Muscle layer of colon (tissue), 2 donors: ENCODE data around the gene DOK6.

ENCODE experiments used
- H3K27ac ChIP-seq: one replicate; pipeline ENCODE4 v1.7.0; 2013; ENCODE audit warnings: low read depth, mild to moderate bottlenecking, low read length, moderate library complexity
- H3K27me3 ChIP-seq, 2 donors: one replicate each; pipeline ENCODE4 v1.7.0; 2013; ENCODE audit warnings: low read length in 2 of 2, mild to moderate bottlenecking in 2 of 2; ENCODE audit not compliant: insufficient read depth in 2 of 2, control insufficient read depth in 1 of 2
- H3K36me3 ChIP-seq: one replicate; pipeline ENCODE4 v1.7.0; 2013; ENCODE audit warnings: mild to moderate bottlenecking, low read length; ENCODE audit not compliant: insufficient read depth
- H3K4me1 ChIP-seq: one replicate; pipeline ENCODE4 v1.7.0; 2013; ENCODE audit warnings: mild to moderate bottlenecking, low read length; ENCODE audit not compliant: insufficient read depth
- H3K4me3 ChIP-seq, 2 donors: one replicate each; pipeline ENCODE4 v1.7.0; 2013; ENCODE audit warnings: low read length in 2 of 2, low read depth in 1 of 2, mild to moderate bottlenecking in 1 of 2, moderate library complexity in 1 of 2
- H3K9ac ChIP-seq: one replicate; pipeline ENCODE4 v1.7.0; 2013; ENCODE audit warnings: low read length
- H3K9me3 ChIP-seq: one replicate; pipeline ENCODE4 v1.7.0; 2013; ENCODE audit warnings: mild to moderate bottlenecking, low read length
- donor health status: abdominal sarcoma.
- donor health status: Adenocarcinoma of cecum.

Gene DOK6

DNA sequence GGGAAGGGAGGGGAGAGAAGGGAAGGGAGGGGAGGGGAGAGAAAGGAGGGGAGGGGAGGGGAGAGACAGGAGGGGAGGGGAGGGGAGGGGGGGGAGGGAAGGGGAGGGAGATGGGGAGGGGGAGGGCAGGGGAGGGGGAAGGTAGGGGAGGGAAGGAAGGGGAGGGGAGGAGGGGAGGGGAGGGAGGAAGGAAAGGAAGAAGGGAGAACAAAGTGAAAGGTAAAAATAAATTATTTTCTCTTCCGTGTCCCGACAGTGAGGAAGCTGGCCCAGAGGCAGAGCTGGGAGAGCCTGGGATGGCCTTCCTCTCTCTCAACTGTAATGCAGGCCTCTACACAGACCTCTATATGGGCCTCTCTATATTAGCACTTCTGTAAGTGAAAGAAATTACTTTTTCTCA, 493.8 kb downstream of the DOK6 start:
- no peak overlapping the region for H3K27ac ChIP-seq

DNA sequence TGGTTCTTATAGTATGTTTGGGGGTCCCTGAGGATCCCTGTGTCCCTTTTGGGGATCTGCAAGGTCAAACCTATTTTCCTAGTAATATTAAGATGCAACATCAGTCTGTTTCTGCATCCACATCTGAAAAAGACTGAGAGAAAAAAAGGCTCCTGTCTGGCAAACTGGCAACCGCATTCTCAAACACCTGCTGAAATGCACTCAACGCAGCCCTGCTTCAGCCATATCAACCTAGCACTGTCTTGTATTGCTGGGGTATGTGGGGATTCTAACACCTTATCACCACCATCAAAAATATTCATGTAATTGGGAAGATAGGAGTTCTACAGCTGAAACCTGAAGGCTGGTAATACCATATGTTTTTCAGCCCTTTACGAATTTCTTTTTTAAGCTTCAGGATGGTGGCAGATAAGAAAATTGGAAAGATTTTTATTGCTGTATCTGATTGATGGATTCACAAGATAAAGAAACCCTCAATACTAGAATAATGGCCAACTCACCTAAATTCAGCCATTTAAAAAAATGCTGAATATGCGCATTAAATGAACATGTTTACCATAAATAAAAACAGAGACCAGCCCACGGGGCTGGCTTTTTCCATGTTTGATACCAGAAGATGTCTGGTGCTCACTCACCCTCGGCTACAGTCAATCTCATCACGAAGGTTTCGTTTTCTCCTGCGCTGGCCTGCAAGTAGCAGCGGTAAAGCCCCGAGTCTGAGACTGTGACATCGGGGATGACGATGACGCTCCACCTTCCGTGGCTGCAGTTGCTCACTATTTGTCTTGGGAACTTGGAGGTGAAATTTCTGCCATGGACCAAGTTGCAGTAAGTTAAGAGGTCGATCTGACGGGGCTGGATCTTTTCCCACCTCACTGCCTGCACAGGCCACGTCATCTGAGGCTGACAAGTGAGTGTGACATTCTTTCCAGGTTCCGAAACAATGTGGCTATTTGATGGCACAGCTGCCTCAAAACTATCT, 494.7 kb downstream of the DOK6 start:
- Histone ChIP-seq H3K9ac (no peak overlapping the region), H3K27me3 (no peaks in the 10 kb centered on the region)

More for the DNA sequence above, 493.8 kb downstream of the DOK6 start:
- no peaks in the 10 kb centered on the region for H3K36me3 ChIP-seq
- no peaks in the 10 kb centered on the region for H3K27me3 ChIP-seq
- no peak overlapping the region for H3K4me3 ChIP-seq
- no peaks in the 10 kb centered on the region for H3K4me1 ChIP-seq
- no peak overlapping the region for H3K9ac ChIP-seq
- no peaks in the 10 kb centered on the region for H3K9me3 ChIP-seq

DNA sequence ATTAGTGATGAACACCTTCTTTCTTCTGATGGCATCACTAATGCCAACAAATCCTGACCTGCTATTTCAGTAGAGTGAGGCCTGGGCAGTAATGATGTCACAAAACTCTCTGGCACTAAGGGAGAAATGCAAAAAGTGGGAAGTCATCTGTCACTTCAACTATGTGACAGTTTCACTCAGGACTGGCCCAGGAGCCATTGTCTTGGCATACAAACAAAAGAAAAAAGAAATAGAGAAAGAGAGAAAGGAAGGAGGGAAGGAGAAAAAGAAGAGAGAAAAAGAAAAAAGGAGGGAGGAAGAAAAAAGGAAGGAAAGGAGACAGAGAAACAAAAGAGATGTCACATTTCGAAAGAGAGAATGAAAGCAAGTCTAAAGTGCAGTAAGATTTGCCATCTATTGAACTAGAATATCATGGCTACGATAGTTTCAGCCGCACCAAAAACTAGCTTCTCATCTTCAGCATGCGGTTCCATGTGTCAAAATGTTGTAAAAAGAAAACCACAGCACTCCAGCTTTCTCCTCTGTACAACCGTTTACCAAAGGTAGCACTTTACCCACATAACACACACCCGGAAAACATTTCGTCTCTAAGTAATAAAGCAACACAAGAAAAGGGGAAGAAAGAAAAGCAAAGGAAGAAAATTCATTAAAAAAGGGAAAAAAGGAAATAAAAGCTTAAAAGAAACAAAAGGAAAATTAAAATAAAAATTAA, 496.9 kb downstream of the DOK6 start:
- no peaks in the 10 kb centered on the region for H3K4me1 ChIP-seq
- no peaks in the 10 kb centered on the region for H3K9me3 ChIP-seq
- H3K9ac ChIP-seq = no peak overlapping the region
- no peak overlapping the region for H3K4me3 ChIP-seq
- no peaks in the 10 kb centered on the region for H3K27me3 ChIP-seq
- no peaks in the 10 kb centered on the region for H3K36me3 ChIP-seq
- no peak overlapping the region for H3K27ac ChIP-seq

More for the DNA sequence above, 494.7 kb downstream of the DOK6 start:
- Histone ChIP-seq H3K9me3 (no peaks in the 10 kb centered on the region), H3K27ac (no peak overlapping the region), H3K4me1 (no peaks in the 10 kb centered on the region), H3K36me3 (no peaks in the 10 kb centered on the region), H3K4me3 (no peak overlapping the region)

DNA sequence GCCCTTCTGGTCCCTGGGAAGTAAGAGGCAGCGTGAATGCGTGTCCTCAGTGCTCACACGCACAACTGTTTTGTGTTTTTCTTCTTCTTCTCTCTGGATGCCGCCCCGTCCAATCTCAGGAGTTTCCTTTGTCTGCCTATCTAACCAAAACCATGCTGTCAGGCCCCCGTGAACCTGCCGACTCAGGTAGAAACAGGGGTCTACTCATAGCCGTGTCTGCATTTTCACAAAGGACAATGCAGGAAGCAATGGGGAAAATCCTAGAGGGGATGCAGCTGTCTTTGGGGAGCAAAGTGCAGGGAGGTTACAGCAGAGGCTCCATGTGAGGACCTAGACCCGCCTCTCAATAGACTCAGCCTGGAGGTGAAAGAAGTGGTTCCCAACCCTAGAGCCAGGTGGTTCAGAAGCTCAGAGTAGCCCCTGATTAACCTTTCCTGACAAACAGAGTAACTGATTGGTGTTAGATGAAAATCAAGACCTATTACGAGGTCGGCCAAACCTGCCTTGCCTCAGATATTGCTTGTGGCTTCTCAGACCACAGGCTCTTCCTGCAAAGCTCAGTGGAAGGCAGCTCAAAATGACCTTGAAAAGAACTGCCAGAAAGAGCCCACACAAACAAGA, 497.7 kb downstream of the DOK6 start:
- Histone ChIP-seq H3K4me3 (no peak overlapping the region), H3K36me3 (no peaks in the 10 kb centered on the region)

More for the DNA sequence above, 497.7 kb downstream of the DOK6 start:
- Histone ChIP-seq H3K9me3 (no peaks in the 10 kb centered on the region), H3K27me3 (no peaks in the 10 kb centered on the region), H3K27ac (no peak overlapping the region), H3K4me1 (no peaks in the 10 kb centered on the region), H3K9ac (no peak overlapping the region)
